Neuron (in vitro differentiated cells): Measurements from ENCODE around the gene NDC80.

Source experiments
- H2AFZ ChIP-seq: one replicate; pipeline ENCODE4 v1.6.1; 2013; ENCODE audit warnings: low read depth, mild to moderate bottlenecking, inconsistent platforms, low read length, moderate library complexity
- H3K27me3 ChIP-seq: one replicate; pipeline ENCODE4 v1.6.1; 2013; ENCODE audit warnings: low read length; ENCODE audit not compliant: insufficient read depth
- H3K36me3 ChIP-seq: one replicate; pipeline ENCODE4 v1.6.1; 2013; ENCODE audit warnings: low read length; ENCODE audit not compliant: insufficient read depth
- H3K4me1 ChIP-seq: one replicate; pipeline ENCODE4 v1.6.1; 2013; ENCODE audit warnings: low read length; ENCODE audit not compliant: insufficient read depth
- H3K4me3 ChIP-seq: 2 replicates; pipeline ENCODE4 v1.5.1; 2013; ENCODE audit warnings: mild to moderate bottlenecking, low read length, moderate library complexity
- H3K9me3 ChIP-seq: one replicate; pipeline ENCODE4 v1.6.1; 2013; ENCODE audit warnings: low read length

NDC80 gene

GRCh38 chr18:2610549-2610948 lies 39.2 kb downstream of the NDC80 start:
- Histone ChIP-seq H3K4me1 (no peaks in the 10 kb centered on the region), H3K27me3 (no peaks in the 10 kb centered on the region), H3K9me3 (peaks cover 5% of the 10 kb centered on the region), H3K36me3 (peaks cover 76% of the 10 kb centered on the region), H3K4me3 (no peak overlapping the region), H2AFZ (no peak overlapping the region)

GRCh38 chr18:2612996-2613395 lies 41.6 kb downstream of the NDC80 start:
- no peak overlapping the region for H3K4me3 ChIP-seq
- peaks cover 5% of the 10 kb centered on the region for H3K9me3 ChIP-seq
- peaks cover 60% of the 10 kb centered on the region for H3K36me3 ChIP-seq
- no peak overlapping the region for H2AFZ ChIP-seq
- no peaks in the 10 kb centered on the region for H3K27me3 ChIP-seq
- peaks cover 15% of the 10 kb centered on the region for H3K4me1 ChIP-seq

GRCh38 chr18:2617401-2617998 lies 46.1 kb downstream of the NDC80 start:
- Histone ChIP-seq H3K4me3 (no peak overlapping the region), H3K9me3 (peaks cover 5% of the 10 kb centered on the region), H2AFZ (no peak overlapping the region), H3K36me3 (peaks cover 23% of the 10 kb centered on the region), H3K4me1 (peaks cover 18% of the 10 kb centered on the region), H3K27me3 (no peaks in the 10 kb centered on the region)

- Histone ChIP-seq H3K4me1 (peaks cover 18% of the 10 kb centered on the region), H3K27me3 (no peaks in the 10 kb centered on the region), H3K9me3 (peaks cover 5% of the 10 kb centered on the region), H3K4me3 (no peak overlapping the region), H3K36me3 (peaks cover 18% of the 10 kb centered on the region), H2AFZ (no peak overlapping the region)
These were observed 46.7 kb downstream of the NDC80 start for GRCh38 chr18:2618009-2618408.

GRCh38 chr18:2625217-2625616 lies 53.9 kb downstream of the NDC80 start:
- Histone ChIP-seq H3K4me3 (no peak overlapping the region), H3K9me3 (no peaks in the 10 kb centered on the region), H3K27me3 (no peaks in the 10 kb centered on the region), H3K4me1 (no peaks in the 10 kb centered on the region), H2AFZ (no peak overlapping the region), H3K36me3 (no peaks in the 10 kb centered on the region)

GRCh38 chr18:2627821-2628276 lies 56.5 kb downstream of the NDC80 start:
- Histone ChIP-seq H3K36me3 (no peaks in the 10 kb centered on the region), H3K27me3 (no peaks in the 10 kb centered on the region), H3K4me1 (no peaks in the 10 kb centered on the region)

GRCh38 chr18:2629003-2629402 lies 57.6 kb downstream of the NDC80 start:
- Histone ChIP-seq H3K36me3 (no peaks in the 10 kb centered on the region), H3K27me3 (no peaks in the 10 kb centered on the region), H3K9me3 (no peaks in the 10 kb centered on the region), H3K4me1 (no peaks in the 10 kb centered on the region), H3K4me3 (no peak overlapping the region), H2AFZ (no peak overlapping the region)

More at GRCh38 chr18:2627821-2628276, 56.5 kb downstream of the NDC80 start:
- Histone ChIP-seq H3K9me3 (no peaks in the 10 kb centered on the region), H2AFZ (no peak overlapping the region), H3K4me3 (no peak overlapping the region)

GRCh38 chr18:2635586-2635985 lies 64.2 kb downstream of the NDC80 start:
- H3K4me3 ChIP-seq = no peak overlapping the region
- H3K27me3 ChIP-seq = no peaks in the 10 kb centered on the region
- H2AFZ ChIP-seq = peak overlapping the region; percentile 17

GRCh38 chr18:2636126-2636631 lies 64.8 kb downstream of the NDC80 start:
- H3K36me3 ChIP-seq = no peaks in the 10 kb centered on the region
- peak overlapping the region; percentile 29 for H2AFZ ChIP-seq
- no peaks in the 10 kb centered on the region for H3K27me3 ChIP-seq
- no peak overlapping the region for H3K4me3 ChIP-seq
- peaks cover 4% of the 10 kb centered on the region for H3K4me1 ChIP-seq
- H3K9me3 ChIP-seq = peaks cover 2% of the 10 kb centered on the region

More at GRCh38 chr18:2635586-2635985, 64.2 kb downstream of the NDC80 start:
- H3K4me1 ChIP-seq = peaks cover 4% of the 10 kb centered on the region
- peaks cover 2% of the 10 kb centered on the region for H3K9me3 ChIP-seq
- H3K36me3 ChIP-seq = no peaks in the 10 kb centered on the region

- Histone ChIP-seq H3K27me3 (no peaks in the 10 kb centered on the region), H2AFZ (no peak overlapping the region), H3K36me3 (no peaks in the 10 kb centered on the region), H3K4me3 (no peak overlapping the region), H3K4me1 (peaks cover 4% of the 10 kb centered on the region), H3K9me3 (no peaks in the 10 kb centered on the region)
These were observed 70.3 kb downstream of the NDC80 start for GRCh38 chr18:2641638-2642037.

GRCh38 chr18:2642771-2643170 lies 71.4 kb downstream of the NDC80 start:
- no peaks in the 10 kb centered on the region for H3K9me3 ChIP-seq
- no peaks in the 10 kb centered on the region for H3K4me1 ChIP-seq
- no peak overlapping the region for H2AFZ ChIP-seq
- no peaks in the 10 kb centered on the region for H3K36me3 ChIP-seq
- H3K27me3 ChIP-seq = no peaks in the 10 kb centered on the region
- no peak overlapping the region for H3K4me3 ChIP-seq

- no peak overlapping the region for H3K4me3 ChIP-seq
- no peaks in the 10 kb centered on the region for H3K4me1 ChIP-seq
- H3K36me3 ChIP-seq = no peaks in the 10 kb centered on the region
- H3K9me3 ChIP-seq = no peaks in the 10 kb centered on the region
- no peak overlapping the region for H2AFZ ChIP-seq
- no peaks in the 10 kb centered on the region for H3K27me3 ChIP-seq
These were observed 73.2 kb downstream of the NDC80 start for GRCh38 chr18:2644535-2644934.

- H3K36me3 ChIP-seq = no peaks in the 10 kb centered on the region
- H2AFZ ChIP-seq = no peak overlapping the region
- no peak overlapping the region for H3K4me3 ChIP-seq
- no peaks in the 10 kb centered on the region for H3K9me3 ChIP-seq
- H3K4me1 ChIP-seq = peaks cover 7% of the 10 kb centered on the region
- H3K27me3 ChIP-seq = no peaks in the 10 kb centered on the region
These were observed 80.6 kb downstream of the NDC80 start for GRCh38 chr18:2651981-2652380.

GRCh38 chr18:2653467-2653866 lies 82.1 kb downstream of the NDC80 start:
- Histone ChIP-seq H3K36me3 (no peaks in the 10 kb centered on the region), H3K4me3 (no peak overlapping the region), H3K9me3 (no peaks in the 10 kb centered on the region), H3K4me1 (peaks cover 16% of the 10 kb centered on the region), H3K27me3 (no peaks in the 10 kb centered on the region), H2AFZ (no peak overlapping the region)
